Measurements from ENCODE around the gene SLC27A5.
A peak's percentile ranks its signal among the peaks of the same experiment; 100 is the strongest.

SLC27A5 gene

DNA sequence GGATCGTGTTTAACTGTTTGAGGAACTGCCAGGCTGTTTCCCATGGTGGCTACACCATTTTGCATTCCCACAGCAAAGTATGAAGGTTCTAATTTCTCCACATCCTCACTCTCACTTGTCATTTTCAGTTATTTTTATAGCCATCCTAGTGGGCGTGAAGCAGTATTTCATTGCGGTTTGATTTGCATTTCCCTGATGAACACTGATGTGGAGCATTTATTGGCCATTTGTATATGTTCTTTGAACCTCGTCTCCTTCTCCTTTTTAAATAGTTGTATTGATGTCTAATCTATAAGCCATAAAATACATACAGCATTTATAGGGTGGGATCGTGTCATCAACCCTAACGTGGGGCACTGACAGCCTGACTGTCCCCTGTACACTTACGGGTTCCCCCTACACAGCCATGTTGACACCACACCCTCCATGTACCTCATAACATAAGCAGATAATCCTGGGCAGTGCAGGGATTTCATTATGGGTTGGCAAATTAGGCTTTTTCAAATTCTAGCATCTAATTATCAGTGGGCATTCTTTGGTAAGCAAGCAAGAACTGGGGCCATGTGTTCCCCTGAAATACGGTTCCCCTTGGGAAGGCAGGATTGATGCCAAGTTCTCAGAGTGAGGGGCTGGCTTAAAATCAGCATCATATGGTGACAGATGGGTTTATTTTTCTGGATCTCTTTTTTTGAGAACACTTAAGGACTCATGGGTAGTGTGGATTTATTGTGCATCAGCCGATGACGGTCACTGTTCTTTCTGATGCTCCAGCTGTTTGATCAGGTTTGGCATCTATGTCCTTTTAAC, 19.4 kb upstream of the SLC27A5 start:
- TF ChIP-seq CTCF (IDR thresholded peaks at IDR 0.05; ENCODE audit: low read depth, low read length, missing control alignments) = no peak
- DNase-seq (ENCODE audit: low read depth) = no peak
- no peak overlapping the region for H3K4me3 ChIP-seq (ENCODE audit: low read depth, low read length)

DNA sequence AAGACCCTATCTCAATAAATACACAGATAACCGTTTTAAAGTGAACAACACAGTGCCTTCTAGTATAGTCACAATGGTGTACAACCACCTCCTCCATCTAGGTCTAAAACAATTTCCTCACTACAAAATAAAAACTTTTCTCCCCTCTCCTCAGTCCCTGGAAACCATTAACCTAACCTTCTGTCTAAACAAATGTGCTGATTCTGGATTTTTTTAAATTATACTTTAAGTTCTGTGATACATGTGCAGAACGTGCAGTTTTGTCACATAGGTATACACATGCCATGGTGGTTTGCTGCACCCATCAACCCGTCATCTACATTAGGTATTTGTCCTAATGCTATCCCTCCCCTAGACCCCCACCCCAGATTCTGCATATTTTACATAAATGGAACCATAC, 17.6 kb upstream of the SLC27A5 start:
- TF ChIP-seq CTCF (IDR thresholded peaks at IDR 0.05; ENCODE audit: low read depth, low read length, missing control alignments) = no peak
- no peak for DNase-seq (ENCODE audit: low read depth)

GRCh38 chr19:58522709-58523108, 10.9 kb upstream of the SLC27A5 start:
- no peak for DNase-seq (ENCODE audit: low read depth)
- no peak for TF ChIP-seq CTCF (IDR thresholded peaks at IDR 0.05; ENCODE audit: low read depth, low read length, missing control alignments)
- H3K4me3 ChIP-seq (ENCODE audit: low read depth, low read length) = no peak overlapping the region

More for the DNA sequence above, 17.6 kb upstream of the SLC27A5 start:
- H3K4me3 ChIP-seq (ENCODE audit: low read depth, low read length) = no peak overlapping the region

GRCh38 chr19:58521651-58522050, 9.9 kb upstream of the SLC27A5 start:
- no peak overlapping the region for H3K4me3 ChIP-seq (ENCODE audit: low read depth, low read length)
- no peak for DNase-seq (ENCODE audit: low read depth)
- no peak for TF ChIP-seq CTCF (IDR thresholded peaks at IDR 0.05; ENCODE audit: low read depth, low read length, missing control alignments)

DNA sequence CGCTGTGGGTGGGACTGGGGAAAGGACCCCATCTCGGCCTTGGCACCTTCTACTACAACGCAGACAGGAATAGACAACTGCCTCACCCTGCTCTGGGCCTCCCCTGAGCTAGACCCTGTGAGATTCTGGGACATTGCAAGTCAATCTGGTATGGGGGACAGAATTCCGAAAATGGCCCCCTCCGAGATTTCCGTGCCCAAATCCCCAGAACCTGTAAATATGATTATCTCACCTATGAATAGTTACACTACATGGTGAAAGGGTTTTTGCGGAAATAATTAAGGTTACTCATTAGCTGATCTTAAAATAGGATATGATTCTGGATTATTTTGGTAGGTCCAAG, 8.4 kb upstream of the SLC27A5 start:
- H3K4me3 ChIP-seq (ENCODE audit: low read depth, low read length) = peak overlapping the region; percentile 70
- TF ChIP-seq CTCF (IDR thresholded peaks at IDR 0.05; ENCODE audit: low read depth, low read length, missing control alignments) = no peak
- DNase-seq (ENCODE audit: low read depth) = no peak

DNA sequence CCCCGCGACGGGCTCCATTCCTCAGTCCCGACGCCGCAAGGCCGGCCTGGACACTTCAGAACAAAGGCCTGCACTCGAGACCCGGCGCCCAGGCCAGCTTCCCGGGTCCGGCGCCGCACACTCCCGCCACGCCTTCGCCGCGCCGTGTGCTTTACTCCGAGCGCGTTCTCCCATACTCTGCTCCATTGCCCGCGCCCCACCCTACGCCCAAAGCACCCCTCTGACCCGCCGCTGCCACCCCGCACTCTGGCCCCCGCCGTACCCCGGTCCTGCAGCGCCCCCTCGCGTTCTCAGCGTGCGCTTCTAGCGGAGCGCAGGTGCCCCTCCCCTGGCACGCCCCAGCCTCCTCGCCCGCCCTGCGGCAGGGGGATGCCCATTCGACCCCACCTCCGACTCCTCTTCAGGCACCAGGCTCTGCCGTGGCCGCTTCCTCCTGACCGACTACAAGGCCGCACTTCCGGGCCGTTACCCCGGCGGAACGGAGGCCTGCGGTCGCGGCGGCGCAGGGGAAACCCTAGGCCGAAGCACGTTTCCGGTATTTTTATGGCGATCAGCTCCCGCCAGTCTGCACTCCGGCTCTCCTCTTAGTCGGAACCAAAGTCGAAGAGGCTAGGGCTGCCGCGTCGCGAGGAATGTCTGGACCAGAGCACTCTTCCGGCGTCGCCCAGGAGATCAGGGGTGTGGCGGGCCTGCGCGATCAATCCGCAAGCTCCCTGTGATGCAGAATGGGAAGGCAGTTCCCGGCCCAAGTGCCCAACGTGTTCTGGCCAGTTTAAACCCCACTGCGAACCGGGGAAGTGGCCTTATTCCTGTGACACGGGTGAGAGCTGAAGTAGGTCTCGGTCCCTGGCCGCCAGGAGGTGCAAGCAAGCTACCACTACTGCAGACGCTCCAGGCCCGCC, 7.8 kb upstream of the SLC27A5 start, which contains the start of gene ZBTB45:
Gene ZBTB45, minus strand, starts transcription at position 456 of the 902 bp plus-strand sequence. CDS start 2,137 bp downstream, outside the sequence.
- H3K4me3 ChIP-seq (ENCODE audit: low read depth, low read length) = peak within 1 kb of the TSS; percentile 70
- DNase-seq (ENCODE audit: low read depth) = peak; percentile 92
- peak; percentile 77 for TF ChIP-seq CTCF (IDR thresholded peaks at IDR 0.05; ENCODE audit: low read depth, low read length, missing control alignments)
